GM23338 (cell line): Measurements from ENCODE around the gene PAPPA. TPM values are rescaled to one million over a fixed set of nuclear protein-coding genes. Genes with fewer than 3 reads are reported as not detected.

ENCODE experiments used
- ATAC-seq: fragments of 200-7000 bp; cut with Tn5 transposase; 3 replicates; pipeline ENCODE4 v1.9.1; 2020
- DNase-seq: peaks from one replicate; pipeline ENCODE4 v3.0.0-alpha.2; 2015; ENCODE audit warnings: low spot score
- H2AFZ ChIP-seq: fragments of 200-600 bp; sonication (generic); 2 replicates; pipeline ENCODE4 v1.8.0; 2016; ENCODE audit warnings: antibody characterized with exemption, mild to moderate bottlenecking, moderate library complexity
- H3F3A ChIP-seq: fragments of 200-600 bp; sonication (generic); replicated peaks from 2 replicates; pipeline ENCODE4 v1.8.0; 2017; ENCODE audit warnings: antibody characterized with exemption, mixed run types, low read depth
- H3K27ac ChIP-seq: fragments of 200-600 bp; sonication (generic); 2 replicates; pipeline ENCODE4 v1.6.1; 2016; ENCODE audit warnings: low read depth
- H3K27me3 ChIP-seq: fragments of 200-600 bp; sonication (generic); 2 replicates; pipeline ENCODE4 v1.8.0; 2016; ENCODE audit warnings: mild to moderate bottlenecking, mixed run types, moderate library complexity; ENCODE audit not compliant: insufficient read depth
- H3K36me3 ChIP-seq: fragments of 200-600 bp; sonication (generic); 2 replicates; pipeline ENCODE4 v1.8.0; 2016; ENCODE audit warnings: mild to moderate bottlenecking; ENCODE audit not compliant: insufficient read depth
- H3K4me1 ChIP-seq: fragments of 200-600 bp; sonication (generic); 2 replicates; pipeline ENCODE4 v1.8.0; 2016; ENCODE audit warnings: mild to moderate bottlenecking, moderate library complexity; ENCODE audit not compliant: insufficient read depth
- H3K4me2 ChIP-seq: fragments of 200-600 bp; sonication (generic); 2 replicates; pipeline ENCODE4 v1.7.1; 2017; ENCODE audit warnings: mixed run types
- H3K4me3 ChIP-seq: fragments of 200-600 bp; sonication (generic); 2 replicates; pipeline ENCODE4 v1.6.1; 2016; ENCODE audit warnings: mixed run types
- H3K79me2 ChIP-seq: fragments of 200-600 bp; sonication (generic); replicated peaks from 2 replicates; pipeline ENCODE4 v1.8.0; 2017; ENCODE audit warnings: mild to moderate bottlenecking; ENCODE audit not compliant: insufficient read depth
- H3K9me2 ChIP-seq: fragments of 200-600 bp; sonication (generic); 2 replicates; pipeline ENCODE4 v1.8.0; 2017; ENCODE audit not compliant: insufficient read depth
- H4K20me1 ChIP-seq: fragments of 200-600 bp; sonication (generic); replicated peaks from 2 replicates; pipeline ENCODE4 v1.8.0; 2017; ENCODE audit warnings: mild to moderate bottlenecking; ENCODE audit not compliant: insufficient read depth
- H3K27ac Mint-ChIP-seq: 2 replicates; pipeline ENCODE4 v1.8.0; 2020; ENCODE audit warnings: inconsistent platforms, mild to moderate bottlenecking, moderate library complexity, mixed read lengths
- H3K27me3 Mint-ChIP-seq: 3 replicates; pipeline ENCODE4 v1.8.0; 2022; ENCODE audit warnings: low read depth, mild to moderate bottlenecking, moderate library complexity, mixed read lengths, inconsistent platforms; ENCODE audit not compliant: insufficient read depth, poor library complexity
- H3K36me3 Mint-ChIP-seq: 3 replicates; pipeline ENCODE4 v1.8.0; 2021; ENCODE audit warnings: low read depth, mild to moderate bottlenecking, inconsistent platforms, moderate library complexity, mixed read lengths
- H3K4me1 Mint-ChIP-seq: 3 replicates; pipeline ENCODE4 v1.8.0; 2020; ENCODE audit warnings: mild to moderate bottlenecking, inconsistent platforms, mixed read lengths
- H3K4me3 Mint-ChIP-seq: 3 replicates; pipeline ENCODE4 v1.8.0; 2021; ENCODE audit warnings: moderate library complexity, mild to moderate bottlenecking, inconsistent platforms, mixed read lengths
- H3K9me3 Mint-ChIP-seq: 3 replicates; pipeline ENCODE4 v1.8.0; 2020; ENCODE audit warnings: moderate library complexity, mild to moderate bottlenecking, inconsistent platforms, mixed read lengths
- CREB1 ChIP-seq: fragments of 250-450 bp; sonication (Bioruptor Pico); IDR thresholded peaks from 2 replicates; pipeline ENCODE4 v1.5.0; 2020; ENCODE audit warnings: low read depth, mild to moderate bottlenecking, moderate library complexity
- CTCF ChIP-seq, 2 experiments: fragments of 200-600 bp in 1 of 2; sonication (generic) in 1 of 2; conservative IDR thresholded peaks; 2 replicates each; pipeline versions ENCODE4 v1.5.1 to v1.6.1; 2016 to 2017; ENCODE audit warnings: antibody characterized with exemption in 2 of 2, low read depth in 2 of 2, mild to moderate bottlenecking in 2 of 2, moderate library complexity in 1 of 2
- EZH2phosphoT487 ChIP-seq: fragments of 200-600 bp; sonication (generic); IDR thresholded peaks from one replicate; pipeline ENCODE4 v1.8.1; 2018; ENCODE audit warnings: antibody characterized with exemption; ENCODE audit not compliant: unreplicated experiment
- JUNB ChIP-seq: IDR thresholded peaks from one replicate; pipeline ENCODE4 v1.6.1; 2016; ENCODE audit warnings: antibody characterized with exemption; ENCODE audit not compliant: unreplicated experiment
- NANOG ChIP-seq: IDR thresholded peaks from 2 replicates; pipeline ENCODE4 v1.6.1; 2016; ENCODE audit warnings: antibody characterized with exemption, borderline replicate concordance
- POLR2AphosphoS5 ChIP-seq: IDR thresholded peaks from 2 replicates; pipeline ENCODE4 v1.6.1; 2016; ENCODE audit warnings: antibody characterized with exemption, low read depth
- STAT1 ChIP-seq: IDR thresholded peaks from one replicate; pipeline ENCODE4 v1.6.1; 2016; ENCODE audit warnings: antibody characterized with exemption; ENCODE audit not compliant: unreplicated experiment
- ZNF331 ChIP-seq: fragments of 250-450 bp; sonication (Bioruptor Pico); IDR thresholded peaks from 2 replicates; pipeline ENCODE4 v1.5.0; 2020; ENCODE audit warnings: low read depth, mild to moderate bottlenecking, moderate library complexity
- polyA plus RNA-seq: library from polyadenylated mRNA; unstranded; fragments of >200 nt; fragmentation: Nextera tagmentation; extraction: Ambion mirVana; gene quantifications from 2 replicates; pipeline ENCODE4 v1.2.1, GENCODE V29; 2016
- total RNA-seq: library from RNA; depleted of rRNA; stranded (reverse); fragments of >200 nt; shearing (Covaris generic); gene quantifications from 2 replicates; pipeline ENCODE4 v1.2.3, GENCODE V29; 2014
- TF ChIP-seq, protein P1 (sequence below): fragments of 250-450 bp; sonication (Bioruptor Pico); IDR thresholded peaks from 2 replicates; pipeline ENCODE4 v1.5.0; 2020; ENCODE audit warnings: mild to moderate bottlenecking, moderate library complexity

PAPPA gene
- total and polyA plus RNA-seq, 2 experiments from 2014 or later: 0.38 to 0.66 TPM

- Mint-ChIP-seq H3K4me3 (no peak overlapping the region), H3K27ac (no peak overlapping the region), H3K9me3 (no peaks in the 10 kb centered on the region), H3K4me1 (peaks cover 2% of the 10 kb centered on the region; the same call in 1 of the 3 replicates), H3K27me3 (no peaks in the 10 kb centered on the region), H3K36me3 (no peaks in the 10 kb centered on the region)
- ATAC-seq: no peak
- no peaks in the 10 kb centered on the region for H3K79me2 ChIP-seq
- no peaks in the 10 kb centered on the region; the same call in 1 of the 2 replicates for H3K9me2 ChIP-seq
- H3K4me1 ChIP-seq: no peaks in the 10 kb centered on the region
- no peaks in the 10 kb centered on the region for H3K27me3 ChIP-seq
- no peak overlapping the region for H2AFZ ChIP-seq
- no peak for DNase-seq
- 0 out of 2 replicates have a peak, but pooled peaks cover 3% of the 10 kb centered on the region for H4K20me1 ChIP-seq
- H3K27ac ChIP-seq: no peak overlapping the region
- H3K4me3 ChIP-seq: no peak overlapping the region
- H3F3A ChIP-seq: no peaks in the 10 kb centered on the region
- TF ChIP-seq JUNB: no peak
- no peak for TF ChIP-seq NANOG
- H3K4me2 ChIP-seq: no peak overlapping the region
- no peaks in the 10 kb centered on the region for H3K36me3 ChIP-seq
Measured at GRCh38 chr9:116416421-116416820, 262.8 kb downstream of the PAPPA start.

DNA sequence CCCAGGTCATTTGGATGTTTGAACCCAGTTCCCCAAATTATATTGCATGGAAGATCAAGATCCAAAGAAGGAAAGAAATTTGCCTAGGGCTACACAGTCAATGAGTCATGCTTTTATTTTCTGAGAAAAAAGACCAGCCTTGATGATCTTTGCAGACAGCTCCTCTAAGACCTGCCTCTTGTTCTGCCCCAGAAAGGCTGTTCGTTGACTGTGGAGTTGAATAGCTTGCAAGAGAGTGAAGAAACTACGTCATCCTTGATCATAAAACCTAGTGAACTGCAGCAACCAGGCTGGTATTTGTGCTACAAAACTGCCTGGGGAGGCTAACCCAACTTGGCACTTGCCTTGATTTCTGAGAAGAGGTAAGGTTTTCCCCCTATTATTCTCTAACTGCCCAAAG lies 263.9 kb downstream of the PAPPA start:
- H3K9me3 Mint-ChIP-seq: no peaks in the 10 kb centered on the region
- no peaks in the 10 kb centered on the region for H3K36me3 ChIP-seq
- no peak for TF ChIP-seq CREB1 (CRISPR knock-in tag)
- no peaks in the 10 kb centered on the region; the same call in 1 of the 2 replicates for H3K9me2 ChIP-seq
- H3K4me3 Mint-ChIP-seq: no peak overlapping the region
- no peak overlapping the region for H3K4me3 ChIP-seq
- H3K4me1 ChIP-seq: no peaks in the 10 kb centered on the region
- H3K27me3 Mint-ChIP-seq: no peaks in the 10 kb centered on the region
- H3K79me2 ChIP-seq: no peaks in the 10 kb centered on the region
- H3K27ac ChIP-seq: no peak overlapping the region
- H3K27ac Mint-ChIP-seq: no peak overlapping the region
- no peak overlapping the region for H2AFZ ChIP-seq
- ATAC-seq (no peak), DNase-seq (no peak)
- H4K20me1 ChIP-seq: 0 out of 2 replicates have a peak, but pooled peaks cover 3% of the 10 kb centered on the region
- no peaks in the 10 kb centered on the region for H3F3A ChIP-seq
- no peak overlapping the region for H3K4me2 ChIP-seq
- no peaks in the 10 kb centered on the region for H3K27me3 ChIP-seq
- H3K4me1 Mint-ChIP-seq: peaks cover 2% of the 10 kb centered on the region; the same call in 1 of the 3 replicates
- no peaks in the 10 kb centered on the region for H3K36me3 Mint-ChIP-seq

DNA sequence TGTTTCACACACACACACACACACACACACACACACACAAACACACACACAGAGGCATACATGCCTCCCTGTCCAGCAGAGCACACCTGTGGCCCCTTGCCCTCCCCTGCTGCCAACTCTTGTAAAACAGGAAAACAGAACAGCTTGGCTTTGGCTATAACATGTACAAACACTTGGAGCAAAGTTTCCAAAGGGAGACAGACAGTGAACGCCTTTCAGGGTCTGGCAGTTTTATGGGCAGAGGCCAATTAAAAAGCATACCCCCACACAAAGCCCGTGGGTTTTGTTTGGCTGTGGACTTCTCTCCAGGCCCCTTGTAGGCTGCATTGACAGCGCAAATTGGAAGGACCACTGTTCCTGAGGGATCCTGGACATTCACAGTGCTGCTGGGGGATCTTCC lies 265.6 kb downstream of the PAPPA start:
- Mint-ChIP-seq H3K36me3 (no peaks in the 10 kb centered on the region), H3K27ac (no peak overlapping the region), H3K4me1 (peaks cover 2% of the 10 kb centered on the region; the same call in 1 of the 3 replicates), H3K9me3 (no peaks in the 10 kb centered on the region), H3K27me3 (no peaks in the 10 kb centered on the region), H3K4me3 (no peak overlapping the region)
- Histone ChIP-seq H3K36me3 (no peaks in the 10 kb centered on the region), H4K20me1 (0 out of 2 replicates have a peak, but pooled peaks cover 3% of the 10 kb centered on the region), H3K4me3 (no peak overlapping the region), H3K27ac (no peak overlapping the region), H3K4me1 (no peaks in the 10 kb centered on the region), H3K9me2 (no peaks in the 10 kb centered on the region; the same call in 1 of the 2 replicates), H3K79me2 (no peaks in the 10 kb centered on the region), H3K4me2 (no peak overlapping the region), H2AFZ (no peak overlapping the region), H3F3A (no peaks in the 10 kb centered on the region), H3K27me3 (no peaks in the 10 kb centered on the region)
- DNase-seq (no peak), ATAC-seq (no peak)
- TF ChIP-seq CTCF (conservative IDR thresholded peaks at IDR 0.05; ENCODE audit: low read depth in 2 of 2): no peak
- TF ChIP-seq EZH2phosphoT487: no peak
- TF ChIP-seq, protein P1, sequence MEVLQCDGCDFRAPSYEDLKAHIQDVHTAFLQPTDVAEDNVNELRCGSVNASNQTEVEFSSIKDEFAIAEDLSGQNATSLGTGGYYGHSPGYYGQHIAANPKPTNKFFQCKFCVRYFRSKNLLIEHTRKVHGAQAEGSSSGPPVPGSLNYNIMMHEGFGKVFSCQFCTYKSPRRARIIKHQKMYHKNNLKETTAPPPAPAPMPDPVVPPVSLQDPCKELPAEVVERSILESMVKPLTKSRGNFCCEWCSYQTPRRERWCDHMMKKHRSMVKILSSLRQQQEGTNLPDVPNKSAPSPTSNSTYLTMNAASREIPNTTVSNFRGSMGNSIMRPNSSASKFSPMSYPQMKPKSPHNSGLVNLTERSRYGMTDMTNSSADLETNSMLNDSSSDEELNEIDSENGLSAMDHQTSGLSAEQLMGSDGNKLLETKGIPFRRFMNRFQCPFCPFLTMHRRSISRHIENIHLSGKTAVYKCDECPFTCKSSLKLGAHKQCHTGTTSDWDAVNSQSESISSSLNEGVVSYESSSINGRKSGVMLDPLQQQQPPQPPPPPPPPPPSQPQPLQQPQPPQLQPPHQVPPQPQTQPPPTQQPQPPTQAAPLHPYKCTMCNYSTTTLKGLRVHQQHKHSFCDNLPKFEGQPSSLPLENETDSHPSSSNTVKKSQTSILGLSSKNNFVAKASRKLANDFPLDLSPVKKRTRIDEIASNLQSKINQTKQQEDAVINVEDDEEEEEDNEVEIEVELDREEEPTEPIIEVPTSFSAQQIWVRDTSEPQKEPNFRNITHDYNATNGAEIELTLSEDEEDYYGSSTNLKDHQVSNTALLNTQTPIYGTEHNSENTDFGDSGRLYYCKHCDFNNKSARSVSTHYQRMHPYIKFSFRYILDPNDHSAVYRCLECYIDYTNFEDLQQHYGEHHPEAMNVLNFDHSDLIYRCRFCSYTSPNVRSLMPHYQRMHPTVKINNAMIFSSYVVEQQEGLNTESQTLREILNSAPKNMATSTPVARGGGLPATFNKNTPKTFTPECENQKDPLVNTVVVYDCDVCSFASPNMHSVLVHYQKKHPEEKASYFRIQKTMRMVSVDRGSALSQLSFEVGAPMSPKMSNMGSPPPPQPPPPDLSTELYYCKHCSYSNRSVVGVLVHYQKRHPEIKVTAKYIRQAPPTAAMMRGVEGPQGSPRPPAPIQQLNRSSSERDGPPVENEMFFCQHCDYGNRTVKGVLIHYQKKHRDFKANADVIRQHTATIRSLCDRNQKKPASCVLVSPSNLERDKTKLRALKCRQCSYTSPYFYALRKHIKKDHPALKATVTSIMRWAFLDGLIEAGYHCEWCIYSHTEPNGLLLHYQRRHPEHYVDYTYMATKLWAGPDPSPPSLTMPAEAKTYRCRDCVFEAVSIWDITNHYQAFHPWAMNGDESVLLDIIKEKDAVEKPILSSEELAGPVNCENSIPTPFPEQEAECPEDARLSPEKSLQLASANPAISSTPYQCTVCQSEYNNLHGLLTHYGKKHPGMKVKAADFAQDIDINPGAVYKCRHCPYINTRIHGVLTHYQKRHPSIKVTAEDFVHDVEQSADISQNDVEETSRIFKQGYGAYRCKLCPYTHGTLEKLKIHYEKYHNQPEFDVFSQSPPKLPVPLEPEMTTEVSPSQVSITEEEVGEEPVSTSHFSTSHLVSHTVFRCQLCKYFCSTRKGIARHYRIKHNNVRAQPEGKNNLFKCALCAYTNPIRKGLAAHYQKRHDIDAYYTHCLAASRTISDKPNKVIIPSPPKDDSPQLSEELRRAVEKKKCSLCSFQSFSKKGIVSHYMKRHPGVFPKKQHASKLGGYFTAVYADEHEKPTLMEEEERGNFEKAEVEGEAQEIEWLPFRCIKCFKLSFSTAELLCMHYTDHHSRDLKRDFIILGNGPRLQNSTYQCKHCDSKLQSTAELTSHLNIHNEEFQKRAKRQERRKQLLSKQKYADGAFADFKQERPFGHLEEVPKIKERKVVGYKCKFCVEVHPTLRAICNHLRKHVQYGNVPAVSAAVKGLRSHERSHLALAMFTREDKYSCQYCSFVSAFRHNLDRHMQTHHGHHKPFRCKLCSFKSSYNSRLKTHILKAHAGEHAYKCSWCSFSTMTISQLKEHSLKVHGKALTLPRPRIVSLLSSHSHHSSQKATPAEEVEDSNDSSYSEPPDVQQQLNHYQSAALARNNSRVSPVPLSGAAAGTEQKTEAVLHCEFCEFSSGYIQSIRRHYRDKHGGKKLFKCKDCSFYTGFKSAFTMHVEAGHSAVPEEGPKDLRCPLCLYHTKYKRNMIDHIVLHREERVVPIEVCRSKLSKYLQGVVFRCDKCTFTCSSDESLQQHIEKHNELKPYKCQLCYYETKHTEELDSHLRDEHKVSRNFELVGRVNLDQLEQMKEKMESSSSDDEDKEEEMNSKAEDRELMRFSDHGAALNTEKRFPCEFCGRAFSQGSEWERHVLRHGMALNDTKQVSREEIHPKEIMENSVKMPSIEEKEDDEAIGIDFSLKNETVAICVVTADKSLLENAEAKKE (CRISPR knock-in tag): no peak
- TF ChIP-seq CREB1 (CRISPR knock-in tag): no peak
- TF ChIP-seq STAT1: no peak
- TF ChIP-seq NANOG: no peak
- no peak for TF ChIP-seq JUNB
- no peak for TF ChIP-seq POLR2AphosphoS5
- TF ChIP-seq ZNF331 (CRISPR knock-in tag): no peak
